GM21528 (cell line): ENCODE measurements around the gene KCTD1.

Source experiments
- ATAC-seq: cut with Tn5 transposase; IDR thresholded peaks from one replicate; pipeline ENCODE4 v1.9.1; 2021; ENCODE audit warnings: mild to moderate bottlenecking, moderate library complexity; ENCODE audit not compliant: unreplicated experiment, low FRiP score

KCTD1 gene

DNA sequence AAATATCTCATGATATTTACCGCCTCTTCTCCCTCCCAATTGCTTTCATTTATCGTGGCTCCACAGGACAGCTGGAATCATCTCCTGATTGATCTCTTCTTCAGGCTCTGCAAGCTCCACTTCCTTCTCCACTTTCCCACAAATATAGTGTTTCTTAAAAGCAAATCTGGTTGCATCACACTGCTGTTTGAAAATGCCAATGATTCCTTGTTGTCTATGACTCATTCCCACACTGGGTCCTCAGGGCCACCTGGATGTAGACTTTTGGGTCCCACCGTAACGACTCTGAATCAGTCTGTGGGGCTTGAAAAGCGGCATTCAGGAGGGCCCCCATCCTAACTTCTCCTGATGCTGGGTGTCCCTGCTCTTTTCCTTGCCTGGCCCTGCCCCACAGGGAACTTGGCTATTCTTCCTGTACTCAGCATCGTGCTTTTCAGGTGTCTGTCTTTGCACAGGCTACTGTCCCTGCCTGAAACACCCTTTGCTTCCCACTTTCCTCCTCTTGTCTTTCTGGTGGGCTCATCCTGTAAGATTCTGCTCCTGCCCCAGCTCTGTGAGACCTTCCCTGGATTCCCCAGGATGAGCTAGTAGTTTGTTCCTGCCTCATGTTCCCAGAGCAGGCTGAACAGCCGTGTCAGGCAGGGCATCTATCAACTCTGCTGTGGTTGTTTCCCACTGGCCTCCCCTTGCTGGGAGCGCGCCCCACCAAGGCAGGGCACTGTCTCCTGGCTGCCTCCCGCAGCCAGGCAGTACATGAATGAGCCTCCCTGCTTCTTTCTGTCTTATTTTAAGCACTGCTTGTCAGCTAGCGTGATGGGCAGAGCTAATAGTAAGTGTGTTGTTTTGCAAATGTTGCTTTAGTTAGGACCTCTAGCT, 111.9 kb downstream of the KCTD1 start:
- no peak for ATAC-seq

- no peak for ATAC-seq
These were observed 112.8 kb downstream of the KCTD1 start for GRCh38 chr18:26435415-26436095.

GRCh38 chr18:26434887-26435286, 113.5 kb downstream of the KCTD1 start:
- ATAC-seq = no peak

- no peak for ATAC-seq
These were observed 115.5 kb downstream of the KCTD1 start for GRCh38 chr18:26432651-26433424.

DNA sequence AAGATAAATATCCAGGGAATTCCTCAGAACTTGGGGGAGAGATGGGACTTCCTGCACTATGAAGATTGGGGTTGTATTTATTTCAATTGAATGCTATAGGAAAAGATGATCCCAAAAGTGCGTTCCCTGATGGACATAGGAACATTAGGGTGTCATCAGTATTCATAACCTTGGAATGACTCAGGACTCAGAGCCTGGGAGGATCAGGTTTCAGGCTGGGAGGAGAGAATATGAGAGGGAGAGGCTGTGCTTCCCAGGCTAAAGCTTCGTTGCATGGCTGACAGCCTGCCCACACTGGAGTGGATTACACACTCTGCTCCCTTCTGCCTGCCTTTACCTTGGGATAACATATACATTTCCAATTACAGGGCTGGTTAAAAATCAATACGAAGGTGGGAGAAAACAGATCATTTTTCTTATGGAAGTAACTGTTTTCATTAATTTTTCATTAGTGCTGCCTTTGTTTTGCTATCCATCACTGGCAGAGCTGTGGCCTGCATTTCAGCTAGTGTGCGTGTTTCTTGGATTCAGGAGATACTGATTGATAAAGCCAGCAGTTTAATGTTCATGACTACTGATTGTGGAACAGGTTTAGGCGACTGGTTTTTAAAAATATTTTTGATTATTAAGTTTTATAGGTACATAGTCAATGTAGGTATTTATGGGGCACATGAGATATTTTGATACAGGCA, 118.7 kb downstream of the KCTD1 start:
- no peak for ATAC-seq

DNA sequence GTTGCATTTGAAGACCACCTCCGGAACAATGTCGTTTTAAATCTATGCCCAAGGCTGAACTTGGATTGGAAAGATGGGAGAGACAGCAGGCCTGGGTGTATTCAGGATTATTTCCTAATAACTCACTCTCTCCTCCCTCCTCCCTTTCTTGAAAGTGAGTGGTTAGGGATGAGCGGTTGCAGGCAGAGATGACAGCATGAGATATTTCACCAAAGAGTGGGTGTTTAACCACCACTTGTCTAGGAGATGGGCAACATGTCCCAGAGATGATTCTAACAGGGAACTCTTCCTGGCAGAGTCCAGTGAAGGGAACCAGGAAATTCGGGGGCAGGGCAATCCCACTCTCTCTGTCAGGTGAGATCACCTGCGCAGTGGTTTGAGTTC, 123.2 kb downstream of the KCTD1 start:
- ATAC-seq = no peak

GRCh38 chr18:26424428-26425147, 123.8 kb downstream of the KCTD1 start:
- no peak for ATAC-seq

DNA sequence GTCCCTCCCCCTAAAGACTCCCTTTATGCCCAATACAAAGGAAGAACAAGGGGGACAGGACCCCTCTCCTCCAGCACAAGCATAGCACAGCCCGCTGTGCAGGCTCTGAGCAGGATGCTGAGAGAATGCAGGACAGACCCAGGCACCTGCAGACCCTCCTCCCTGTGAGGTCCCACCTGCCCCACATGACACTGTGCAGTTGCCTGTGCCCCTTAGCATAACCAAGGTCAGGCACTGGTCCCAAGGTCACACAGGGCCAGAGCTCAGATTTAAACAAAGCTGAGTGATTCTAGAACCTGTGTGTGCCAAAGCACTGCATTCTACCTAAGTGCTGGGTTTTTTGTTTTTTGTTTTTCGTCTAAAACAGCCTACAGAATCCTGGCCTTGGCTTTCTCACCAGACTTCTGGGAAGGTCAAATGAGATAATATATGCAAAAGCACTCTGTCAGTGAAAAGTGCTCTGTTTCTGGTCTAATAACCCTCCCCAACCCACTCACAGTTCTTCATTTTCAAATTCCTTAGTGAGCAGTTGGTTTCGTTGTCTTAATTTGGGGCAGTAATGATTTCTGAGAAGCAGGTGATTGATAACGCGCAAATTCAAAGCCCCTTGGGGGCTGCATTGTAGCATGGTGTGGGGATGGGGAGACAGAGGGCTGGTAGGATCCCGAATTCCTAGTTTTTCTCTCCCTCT, 125.7 kb downstream of the KCTD1 start:
- peak; percentile 81 for ATAC-seq

- ATAC-seq = no peak
These were observed 126.4 kb downstream of the KCTD1 start for GRCh38 chr18:26421931-26422330.

- ATAC-seq = no peak
These were observed 126.8 kb downstream of the KCTD1 start for GRCh38 chr18:26421503-26421902.

DNA sequence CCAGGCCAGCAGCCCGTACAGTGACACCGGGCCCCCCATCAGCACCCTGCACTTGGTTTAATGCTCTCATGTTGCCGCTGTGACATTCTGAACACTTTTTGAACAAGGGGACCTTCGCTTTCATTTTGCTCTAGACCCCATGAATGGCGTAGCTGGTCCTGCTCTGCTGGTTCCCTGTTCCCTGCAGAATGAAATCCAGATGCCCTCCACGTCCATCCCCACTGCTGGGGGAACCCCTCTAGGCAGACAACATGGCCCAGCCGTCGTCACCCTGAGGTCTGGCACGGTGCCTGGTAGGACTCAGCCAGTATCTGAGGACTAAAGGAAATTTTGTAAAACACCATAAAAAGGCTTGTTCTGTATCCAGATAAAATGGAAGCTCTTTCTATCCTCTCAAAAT, 128.6 kb downstream of the KCTD1 start:
- ATAC-seq = no peak

GRCh38 chr18:26418225-26418624, 130.1 kb downstream of the KCTD1 start:
- ATAC-seq = no peak

DNA sequence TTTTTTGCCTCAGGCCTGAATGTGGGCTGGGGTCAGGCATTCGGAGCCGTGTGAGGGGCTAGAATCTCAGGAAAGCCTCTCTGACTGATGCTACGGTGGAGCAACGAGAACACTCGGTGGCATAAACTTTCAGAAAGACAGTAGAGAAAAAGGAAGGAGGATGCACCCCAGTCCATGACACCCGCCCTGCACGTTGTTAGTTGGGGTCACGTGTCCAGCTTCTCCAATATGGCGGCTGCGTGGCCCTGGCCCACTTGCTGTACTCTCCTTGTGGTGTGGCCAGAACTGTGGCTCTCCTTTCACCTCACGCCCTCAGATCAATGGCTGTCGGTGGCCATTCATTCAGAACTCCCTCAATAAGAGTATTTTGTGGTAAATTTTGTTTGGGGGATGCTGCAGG, 131.2 kb downstream of the KCTD1 start:
- ATAC-seq = no peak

DNA sequence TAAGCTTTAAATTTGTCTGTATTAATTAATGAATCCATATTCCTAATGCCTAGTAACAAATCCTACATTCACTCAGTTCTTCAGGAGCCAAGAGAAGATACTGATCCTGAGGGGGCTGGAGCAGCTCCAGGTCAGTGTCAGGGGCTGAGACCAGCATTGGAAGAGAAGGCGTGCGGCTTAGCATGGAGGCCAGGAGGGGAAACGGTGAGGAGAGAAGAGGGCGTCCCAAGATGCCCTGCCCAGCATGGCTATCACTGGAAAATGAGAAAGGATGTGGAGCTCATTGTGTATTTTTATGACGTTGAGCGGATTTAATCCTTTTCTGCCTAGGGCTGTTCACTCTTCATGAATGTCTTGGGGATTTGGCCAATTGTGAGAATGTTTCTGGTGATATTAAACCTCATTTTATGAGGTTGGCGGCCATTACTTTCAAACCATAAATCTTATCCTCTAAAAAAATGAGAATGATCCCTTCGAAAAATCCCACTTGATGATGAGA, 131.7 kb downstream of the KCTD1 start:
- no peak for ATAC-seq

GRCh38 chr18:26415631-26416030, 132.7 kb downstream of the KCTD1 start:
- no peak for ATAC-seq

DNA sequence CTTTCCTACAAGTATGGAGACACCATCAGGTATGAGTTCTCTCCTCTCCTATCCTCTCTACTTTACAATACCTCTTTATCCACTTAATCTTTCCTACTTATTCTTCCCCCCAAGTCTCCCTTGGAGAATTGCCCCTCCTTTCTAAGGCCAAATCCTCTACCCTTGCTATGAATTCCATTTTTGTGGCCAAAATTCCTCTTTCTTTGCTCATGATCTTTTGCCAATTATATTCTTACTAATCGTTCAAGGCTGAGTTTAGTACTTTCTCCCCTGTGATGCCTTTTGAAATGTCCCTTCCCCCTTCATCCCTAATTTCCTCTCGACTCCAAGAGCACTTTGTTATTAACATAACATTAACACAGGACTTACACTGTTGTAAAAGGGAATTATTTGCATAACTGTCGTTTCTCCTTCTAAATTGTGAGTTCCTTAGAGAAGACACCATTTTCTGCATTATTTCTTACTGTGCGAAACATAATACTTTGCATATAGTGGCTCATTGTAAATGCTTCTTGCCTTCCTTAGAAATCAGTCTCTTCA, 133.4 kb downstream of the KCTD1 start:
- no peak for ATAC-seq

- ATAC-seq = no peak
These were observed 139.3 kb downstream of the KCTD1 start for GRCh38 chr18:26409091-26409490.

DNA sequence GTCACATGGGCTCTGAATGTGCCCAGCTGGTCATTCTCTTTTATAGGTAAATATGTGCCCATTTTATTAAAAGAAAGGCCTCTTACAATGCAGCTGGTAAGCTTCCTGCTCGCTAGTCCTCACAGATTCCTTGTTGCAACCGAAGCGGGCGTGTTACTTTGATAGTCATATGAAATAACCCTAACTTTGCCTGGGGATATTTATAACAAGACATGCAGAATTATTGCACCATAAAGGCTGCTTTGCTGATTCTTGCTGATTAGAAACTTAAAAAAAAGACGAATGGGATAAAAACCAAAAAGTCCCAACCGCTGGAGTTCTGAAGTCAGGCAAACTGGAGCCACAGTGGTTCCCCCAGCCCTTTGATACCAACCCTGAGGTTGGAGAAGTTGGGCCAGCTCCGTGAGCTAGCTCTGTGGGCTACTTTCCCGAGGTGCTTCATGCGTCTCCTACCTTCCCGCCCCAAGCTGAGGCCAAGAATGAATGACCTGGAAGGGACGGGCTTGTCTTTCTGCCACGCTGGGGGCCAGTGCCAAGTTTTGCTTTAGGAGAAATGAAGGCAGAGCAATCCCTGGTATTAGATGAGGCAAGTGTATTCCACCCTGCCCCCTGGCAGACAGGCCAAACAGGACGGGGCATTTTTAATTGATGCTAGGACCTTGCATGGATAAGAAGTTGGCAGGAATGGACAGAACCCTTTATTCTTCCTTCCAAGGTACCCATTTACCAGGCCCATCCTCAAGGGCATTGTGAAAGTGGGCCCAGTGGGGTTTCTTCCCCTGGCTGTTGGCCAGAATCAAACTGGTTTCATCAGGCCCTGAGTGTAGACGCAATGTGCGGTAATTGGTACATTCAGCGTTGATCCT, 140.4 kb downstream of the KCTD1 start:
- no peak for ATAC-seq
